ENCODE measurements around the gene AP1M2. TPM values are rescaled to one million over a fixed set of nuclear protein-coding genes. Genes with fewer than 3 reads are reported as not detected.

AP1M2 gene
- total RNA-seq, 1 experiment from 2014 or later: 127 TPM

- ATAC-seq: no peak
- ChIA-PET CTCF (no interaction called here), POLR2A (no interaction called here)
- no peak overlapping the region for H3K4me3 Mint-ChIP-seq
- H3K27ac Mint-ChIP-seq: no peak overlapping the region
- H3K9me3 Mint-ChIP-seq: no peaks in the 10 kb centered on the region
- TF ChIP-seq CREM (CRISPR knock-in tag; IDR thresholded peaks at IDR 0.05) (no peak), NFE2L1 (CRISPR knock-in tag; IDR thresholded peaks at IDR 0.05) (no peak), ZNF423 (CRISPR knock-in tag; IDR thresholded peaks at IDR 0.05) (no peak), TEAD1 (CRISPR knock-in tag; IDR thresholded peaks at IDR 0.05) (no peak), SOX15 (CRISPR knock-in tag; IDR thresholded peaks at IDR 0.05) (no peak)
- H3K36me3 Mint-ChIP-seq: peaks cover 49% of the 10 kb centered on the region
- H3K27me3 Mint-ChIP-seq (ENCODE audit: low read depth): no peaks in the 10 kb centered on the region
- H3K4me1 Mint-ChIP-seq: 0 out of 2 replicates have a peak, but pooled peaks cover 2% of the 10 kb centered on the region
- no peak for DNase-seq (ENCODE audit: low spot score)
Observed at GRCh38 chr19:10548746-10549276, 38.3 kb downstream of the AP1M2 start.

- ATAC-seq (no peak), DNase-seq (ENCODE audit: low spot score) (no peak)
- CTCF ChIA-PET: no interaction called here
- H3K4me3 Mint-ChIP-seq: no peak overlapping the region
- POLR2A ChIA-PET: no interaction called here
- H3K9me3 Mint-ChIP-seq: no peaks in the 10 kb centered on the region
- no peaks in the 10 kb centered on the region for H3K27me3 Mint-ChIP-seq (ENCODE audit: low read depth)
- peaks cover 34% of the 10 kb centered on the region for H3K36me3 Mint-ChIP-seq
- TF ChIP-seq FOXJ3 (CRISPR knock-in tag; IDR thresholded peaks at IDR 0.05; ENCODE audit: borderline replicate concordance) (no peak), ERG (CRISPR knock-in tag; IDR thresholded peaks at IDR 0.05) (no peak), ZNF423 (CRISPR knock-in tag; IDR thresholded peaks at IDR 0.05) (no peak)
- H3K27ac Mint-ChIP-seq: no peak overlapping the region
- peaks cover 4% of the 10 kb centered on the region; the same call in 1 of the 2 replicates for H3K4me1 Mint-ChIP-seq
Observed at GRCh38 chr19:10546817-10547216, 40.3 kb downstream of the AP1M2 start.

- H3K27ac Mint-ChIP-seq: peak overlapping the region; percentile 60; the same call in 1 of the 2 replicates
- POLR2A ChIA-PET: no interaction called here
Observed at GRCh38 chr19:10544753-10545251, 42.3 kb downstream of the AP1M2 start.

GRCh38 chr19:10544242-10544752 lies 42.8 kb downstream of the AP1M2 start:
- Mint-ChIP-seq H3K4me1 (peaks cover 4% of the 10 kb centered on the region; the same call in 1 of the 2 replicates), H3K27me3 (ENCODE audit: low read depth) (peaks cover 2% of the 10 kb centered on the region; the same call in 1 of the 2 replicates), H3K27ac (peak overlapping the region; percentile 65; the same call in 1 of the 2 replicates), H3K36me3 (peaks cover 18% of the 10 kb centered on the region), H3K9me3 (no peaks in the 10 kb centered on the region), H3K4me3 (peak overlapping the region; percentile 83)
- TF ChIP-seq GTF2I (CRISPR knock-in tag; conservative IDR thresholded peaks at IDR 0.05) (peak; percentile 84; the same call in 1 of the 2 replicates), ESRRA (CRISPR knock-in tag; IDR thresholded peaks at IDR 0.05; ENCODE audit: borderline replicate concordance) (peak; percentile 96), FOXK1 (CRISPR knock-in tag; IDR thresholded peaks at IDR 0.05) (0 out of 2 replicates have a peak, but pooled peaks have one; percentile 11), SMAD4 (CRISPR knock-in tag; IDR thresholded peaks at IDR 0.05) (no peak)
- ChIA-PET CTCF (interaction anchor here (5.8 kb wide), 1 partner anchor 156 kb away, joined by 51 read pairs; the partner anchor contains the start of gene QTRT1), POLR2A (no interaction called here)
- ATAC-seq (no peak), DNase-seq (ENCODE audit: low spot score) (no peak)

More at GRCh38 chr19:10544753-10545251, 42.3 kb downstream of the AP1M2 start:
- H3K9me3 Mint-ChIP-seq: no peaks in the 10 kb centered on the region
- H3K4me3 Mint-ChIP-seq: peak overlapping the region; percentile 83
- H3K27me3 Mint-ChIP-seq (ENCODE audit: low read depth): 0 out of 2 replicates have a peak, but pooled peaks cover 2% of the 10 kb centered on the region
- DNase-seq (ENCODE audit: low spot score) (no peak), ATAC-seq (no peak)
- peaks cover 4% of the 10 kb centered on the region; the same call in 1 of the 2 replicates for H3K4me1 Mint-ChIP-seq
- CTCF ChIA-PET: interaction anchor here (5.8 kb wide), 1 partner anchor 156 kb away, joined by 51 read pairs; the partner anchor contains the start of gene QTRT1
- TF ChIP-seq ERG (CRISPR knock-in tag; IDR thresholded peaks at IDR 0.05) (no peak), ESRRA (CRISPR knock-in tag; IDR thresholded peaks at IDR 0.05; ENCODE audit: borderline replicate concordance) (0 out of 2 replicates have a peak, but pooled peaks have one; percentile 39)
- H3K36me3 Mint-ChIP-seq: peaks cover 22% of the 10 kb centered on the region

All from WTC11 (cell line).